ENCODE measurements around the gene RTTN. TPM values are rescaled to one million over a fixed set of nuclear protein-coding genes. Genes with fewer than 3 reads are reported as not detected.

Gene RTTN
- total RNA-seq, 2 experiments from 2014 or later = 27.0 to 27.2 TPM

DNA sequence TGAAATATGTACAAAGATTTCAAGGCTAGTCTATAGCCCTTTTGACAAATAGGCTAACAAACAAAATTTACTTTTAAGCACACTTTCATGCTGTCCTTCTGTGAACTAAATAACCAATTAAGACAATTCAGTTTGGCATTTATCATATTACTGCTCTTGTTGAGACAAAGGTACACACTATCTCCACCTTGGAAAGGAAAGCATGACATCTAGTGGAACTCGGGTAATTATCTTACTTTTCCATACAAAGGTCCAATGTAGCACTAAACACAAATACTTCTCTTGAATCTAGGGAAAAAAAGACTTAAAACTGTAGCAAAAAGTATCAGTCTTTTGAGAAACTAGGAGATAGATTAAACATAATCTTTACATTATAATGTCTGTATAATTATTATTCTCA, 132.8 kb downstream of the RTTN start:
- ChIA-PET POLR2A (no interaction called here), CTCF (no interaction called here)
- TF ChIP-seq, protein P1, sequence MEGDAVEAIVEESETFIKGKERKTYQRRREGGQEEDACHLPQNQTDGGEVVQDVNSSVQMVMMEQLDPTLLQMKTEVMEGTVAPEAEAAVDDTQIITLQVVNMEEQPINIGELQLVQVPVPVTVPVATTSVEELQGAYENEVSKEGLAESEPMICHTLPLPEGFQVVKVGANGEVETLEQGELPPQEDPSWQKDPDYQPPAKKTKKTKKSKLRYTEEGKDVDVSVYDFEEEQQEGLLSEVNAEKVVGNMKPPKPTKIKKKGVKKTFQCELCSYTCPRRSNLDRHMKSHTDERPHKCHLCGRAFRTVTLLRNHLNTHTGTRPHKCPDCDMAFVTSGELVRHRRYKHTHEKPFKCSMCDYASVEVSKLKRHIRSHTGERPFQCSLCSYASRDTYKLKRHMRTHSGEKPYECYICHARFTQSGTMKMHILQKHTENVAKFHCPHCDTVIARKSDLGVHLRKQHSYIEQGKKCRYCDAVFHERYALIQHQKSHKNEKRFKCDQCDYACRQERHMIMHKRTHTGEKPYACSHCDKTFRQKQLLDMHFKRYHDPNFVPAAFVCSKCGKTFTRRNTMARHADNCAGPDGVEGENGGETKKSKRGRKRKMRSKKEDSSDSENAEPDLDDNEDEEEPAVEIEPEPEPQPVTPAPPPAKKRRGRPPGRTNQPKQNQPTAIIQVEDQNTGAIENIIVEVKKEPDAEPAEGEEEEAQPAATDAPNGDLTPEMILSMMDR (IDR thresholded peaks at IDR 0.05) = peak; percentile 12
- peaks cover 9% of the 10 kb centered on the region for H3K36me3 Mint-ChIP-seq (ENCODE audit: low read depth)
- H3K27ac Mint-ChIP-seq = no peak overlapping the region
- intact Hi-C loops (cut with micrococcal nuclease) = loop anchor here (10.0 kb wide), 1 partner anchor 128 kb away; the partner anchor contains the start of gene CD226
- DNase-seq (no peak), ATAC-seq (no peak)
- no peaks in the 10 kb centered on the region for H3K9me3 Mint-ChIP-seq
- H3K4me3 Mint-ChIP-seq = no peak overlapping the region
- H3K4me1 Mint-ChIP-seq (ENCODE audit: low read depth) = peaks cover 10% of the 10 kb centered on the region
- H3K27me3 Mint-ChIP-seq = no peaks in the 10 kb centered on the region

GRCh38 chr18:70069965-70070364, 135.5 kb downstream of the RTTN start:
- Mint-ChIP-seq H3K36me3 (ENCODE audit: low read depth) (peaks cover 11% of the 10 kb centered on the region), H3K27me3 (no peaks in the 10 kb centered on the region), H3K27ac (no peak overlapping the region), H3K9me3 (no peaks in the 10 kb centered on the region), H3K4me1 (ENCODE audit: low read depth) (peaks cover 10% of the 10 kb centered on the region), H3K4me3 (no peak overlapping the region)
- DNase-seq = no peak
- intact Hi-C loops (cut with micrococcal nuclease) = loop anchor here (10.0 kb wide), 1 partner anchor 125 kb away; the partner anchor contains the start of gene CD226
- TF ChIP-seq, protein P1 (IDR thresholded peaks at IDR 0.05) = no peak
- ATAC-seq = no peak
- ChIA-PET POLR2A (interaction anchor here (0.5 kb wide), 1 partner anchor 12 kb away, joined by 3 read pairs; no protein-coding TSS in a partner anchor), CTCF (interaction anchor here (1.4 to 1.5 kb wide), 2 partner anchors 15 to 16 kb away, joined by 3 to 4 read pairs; no protein-coding TSS in a partner anchor)

GRCh38 chr18:70069382-70069781, 136.1 kb downstream of the RTTN start:
- Mint-ChIP-seq H3K4me3 (no peak overlapping the region), H3K27me3 (no peaks in the 10 kb centered on the region), H3K9me3 (no peaks in the 10 kb centered on the region), H3K27ac (no peak overlapping the region), H3K36me3 (ENCODE audit: low read depth) (peaks cover 11% of the 10 kb centered on the region), H3K4me1 (ENCODE audit: low read depth) (peaks cover 10% of the 10 kb centered on the region)
- DNase-seq (no peak), ATAC-seq (no peak)
- POLR2A ChIA-PET = no interaction called here
- CTCF ChIA-PET = interaction anchor here (0.9 to 1.5 kb wide), 3 partner anchors 16 to 565 kb away, joined by 3 to 4 read pairs (median 3); no protein-coding TSS in a partner anchor
- TF ChIP-seq, protein P1 (IDR thresholded peaks at IDR 0.05) = no peak
- intact Hi-C loops (cut with micrococcal nuclease) = no loop called here

DNA sequence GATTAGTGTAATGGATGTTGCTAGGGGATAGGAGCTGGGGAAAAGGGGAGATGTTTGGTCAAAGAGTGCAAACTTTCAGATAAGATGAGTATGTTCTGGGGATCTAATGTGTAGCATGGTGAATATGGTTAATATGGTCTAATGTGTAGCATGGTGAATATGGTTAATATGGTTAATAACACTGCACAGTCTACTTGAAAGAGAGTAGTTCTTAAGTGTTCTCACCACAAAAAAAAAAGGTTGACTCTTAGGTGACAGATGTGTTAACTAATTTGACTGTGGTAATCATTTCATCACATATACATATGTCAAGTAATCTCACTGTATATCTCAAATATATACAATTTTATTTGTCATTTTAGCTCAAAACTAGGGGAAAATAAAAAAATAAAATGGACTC, 136.5 kb downstream of the RTTN start:
- DNase-seq (no peak), ATAC-seq (no peak)
- intact Hi-C loops (cut with micrococcal nuclease) = no loop called here
- Mint-ChIP-seq H3K27ac (no peak overlapping the region), H3K27me3 (no peaks in the 10 kb centered on the region), H3K4me3 (no peak overlapping the region), H3K9me3 (no peaks in the 10 kb centered on the region), H3K36me3 (ENCODE audit: low read depth) (peaks cover 8% of the 10 kb centered on the region), H3K4me1 (ENCODE audit: low read depth) (peaks cover 10% of the 10 kb centered on the region)
- TF ChIP-seq, protein P1 (IDR thresholded peaks at IDR 0.05) = no peak
- ChIA-PET POLR2A (no interaction called here), CTCF (interaction anchor here (0.9 to 1.5 kb wide), 3 partner anchors 16 to 565 kb away, joined by 3 to 4 read pairs (median 3); no protein-coding TSS in a partner anchor)

GRCh38 chr18:70059684-70060083, 145.8 kb downstream of the RTTN start:
- ChIA-PET CTCF (no interaction called here), POLR2A (no interaction called here)
- H3K4me3 Mint-ChIP-seq = no peak overlapping the region
- no peak overlapping the region for H3K27ac Mint-ChIP-seq
- ATAC-seq = no peak
- peaks cover 31% of the 10 kb centered on the region for H3K36me3 Mint-ChIP-seq (ENCODE audit: low read depth)
- no peaks in the 10 kb centered on the region for H3K9me3 Mint-ChIP-seq
- H3K27me3 Mint-ChIP-seq = no peaks in the 10 kb centered on the region
- no peak for DNase-seq
- intact Hi-C loops (cut with micrococcal nuclease) = no loop called here
- TF ChIP-seq, protein P1 (IDR thresholded peaks at IDR 0.05) = no peak
- H3K4me1 Mint-ChIP-seq (ENCODE audit: low read depth) = no peaks in the 10 kb centered on the region

Data from activated CD8-positive, alpha-beta T cell treated with anti-CD3 and anti-CD28 coated beads for 36 hours (primary cell).